H1 (cell line): ENCODE results near the gene DAPK2. TPM values are rescaled to one million over a fixed set of nuclear protein-coding genes. Genes with fewer than 3 reads are reported as not detected.

Experiments
- BRCA1 ChIP-seq: IDR thresholded peaks from 2 replicates; pipeline ENCODE4 v1.6.1; 2012; ENCODE audit warnings: low read depth, low read length, improper control_type of control experiment
- RFX5 ChIP-seq: IDR thresholded peaks from 2 replicates; pipeline ENCODE4 v1.6.1; 2011; ENCODE audit warnings: low read depth, low read length, improper control_type of control experiment, borderline replicate concordance
- RXRA ChIP-seq: IDR thresholded peaks from 2 replicates; pipeline ENCODE4 v1.6.1; 2011; ENCODE audit warnings: low read depth, mild to moderate bottlenecking, low read length, moderate library complexity; ENCODE audit not compliant: insufficient read depth
- polyA plus RNA-seq, 7 experiments: library from polyadenylated mRNA; depleted of rRNA in 3 of 7; stranded (reverse) in 5 of 7; unstranded in 2 of 7; fragments of >200 nt in 5 of 7; fragments of 200-250 nt in 2 of 7; gene quantifications; 1 replicate in 5 of 7; 2 replicates in 1 of 7; 4 replicates in 1 of 7; pipeline versions ENCODE4 v1.2.1 to v1.2.3, GENCODE V29; 2011 to 2013; ENCODE audit warnings: missing spikeins in 2 of 7, mixed read lengths in 2 of 7
- total RNA-seq: library from RNA; stranded (reverse); fragmentation: NEBNext Ultra II Directional; extraction: Animal tissue kit (Norgen Biotek cat#: 25700); gene quantifications from 2 replicates; pipeline ENCODE4 v1.2.1, GENCODE V29; 2021
- TF ChIP-seq, protein P1 (sequence below): fragments of 300-600 bp; sonication (generic); IDR thresholded peaks from 2 replicates; pipeline ENCODE4 v1.7.1; 2012; ENCODE audit warnings: low read length, moderate library complexity, mild to moderate bottlenecking, inconsistent platforms; ENCODE audit not compliant: insufficient replicate concordance
- TF ChIP-seq, protein P2 (sequence below), 3 experiments: IDR thresholded peaks; 1 replicate in 2 of 3; 2 replicates in 1 of 3; pipeline versions ENCODE4 v1.5.1 to v1.6.1; 2011; ENCODE audit warnings: low read length in 3 of 3, mild to moderate bottlenecking in 3 of 3, inconsistent platforms in 2 of 3, low read depth in 1 of 3, moderate library complexity in 1 of 3; ENCODE audit not compliant: insufficient read depth in 1 of 3; ENCODE audit errors: control extremely low read depth in 1 of 3

Gene DAPK2
- total and polyA plus RNA-seq, 2 of the 8 experiments (the other 6 are each of a cell fraction or from before 2014, with no cell fraction given), result 1.8 to 2.9 TPM

DNA sequence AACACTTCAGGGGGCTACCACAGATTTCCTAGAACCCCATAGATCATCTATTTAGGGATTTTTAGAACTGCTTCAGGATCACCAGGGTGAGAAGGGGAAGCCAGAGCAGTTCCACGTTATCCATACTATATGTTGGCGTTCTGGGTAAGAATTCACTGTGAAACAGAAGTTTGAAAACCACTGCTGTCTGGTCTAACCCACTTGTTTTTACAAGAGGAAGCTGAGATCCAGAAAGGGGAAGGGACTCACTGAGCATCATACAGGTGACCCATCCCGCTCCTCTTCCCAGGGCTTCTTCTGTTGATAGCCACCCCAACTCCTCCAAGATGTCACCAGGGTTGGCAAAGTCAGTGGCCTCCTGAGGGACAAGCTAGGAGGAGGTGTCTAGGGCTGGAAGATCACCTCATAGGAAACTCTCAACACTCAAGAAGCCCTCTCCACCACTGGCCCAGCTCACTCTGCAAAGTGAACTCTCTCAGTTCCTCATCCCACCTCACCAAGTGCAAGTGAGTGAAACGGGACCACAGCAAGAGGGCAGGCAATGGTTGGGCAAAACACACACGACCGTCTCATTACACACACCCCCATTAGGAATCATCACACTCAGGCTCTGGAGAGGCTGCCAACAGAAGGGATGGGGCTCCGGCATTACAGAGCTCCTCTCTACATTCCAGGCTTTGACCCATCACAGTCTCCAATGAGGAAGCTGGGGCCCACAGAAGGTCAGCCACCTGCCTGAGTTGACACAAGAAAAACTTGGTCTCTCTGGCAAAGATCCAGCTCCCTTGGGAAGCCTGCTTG, 1.8 kb downstream of the DAPK2 start (continued):
- TF ChIP-seq, protein P1, sequence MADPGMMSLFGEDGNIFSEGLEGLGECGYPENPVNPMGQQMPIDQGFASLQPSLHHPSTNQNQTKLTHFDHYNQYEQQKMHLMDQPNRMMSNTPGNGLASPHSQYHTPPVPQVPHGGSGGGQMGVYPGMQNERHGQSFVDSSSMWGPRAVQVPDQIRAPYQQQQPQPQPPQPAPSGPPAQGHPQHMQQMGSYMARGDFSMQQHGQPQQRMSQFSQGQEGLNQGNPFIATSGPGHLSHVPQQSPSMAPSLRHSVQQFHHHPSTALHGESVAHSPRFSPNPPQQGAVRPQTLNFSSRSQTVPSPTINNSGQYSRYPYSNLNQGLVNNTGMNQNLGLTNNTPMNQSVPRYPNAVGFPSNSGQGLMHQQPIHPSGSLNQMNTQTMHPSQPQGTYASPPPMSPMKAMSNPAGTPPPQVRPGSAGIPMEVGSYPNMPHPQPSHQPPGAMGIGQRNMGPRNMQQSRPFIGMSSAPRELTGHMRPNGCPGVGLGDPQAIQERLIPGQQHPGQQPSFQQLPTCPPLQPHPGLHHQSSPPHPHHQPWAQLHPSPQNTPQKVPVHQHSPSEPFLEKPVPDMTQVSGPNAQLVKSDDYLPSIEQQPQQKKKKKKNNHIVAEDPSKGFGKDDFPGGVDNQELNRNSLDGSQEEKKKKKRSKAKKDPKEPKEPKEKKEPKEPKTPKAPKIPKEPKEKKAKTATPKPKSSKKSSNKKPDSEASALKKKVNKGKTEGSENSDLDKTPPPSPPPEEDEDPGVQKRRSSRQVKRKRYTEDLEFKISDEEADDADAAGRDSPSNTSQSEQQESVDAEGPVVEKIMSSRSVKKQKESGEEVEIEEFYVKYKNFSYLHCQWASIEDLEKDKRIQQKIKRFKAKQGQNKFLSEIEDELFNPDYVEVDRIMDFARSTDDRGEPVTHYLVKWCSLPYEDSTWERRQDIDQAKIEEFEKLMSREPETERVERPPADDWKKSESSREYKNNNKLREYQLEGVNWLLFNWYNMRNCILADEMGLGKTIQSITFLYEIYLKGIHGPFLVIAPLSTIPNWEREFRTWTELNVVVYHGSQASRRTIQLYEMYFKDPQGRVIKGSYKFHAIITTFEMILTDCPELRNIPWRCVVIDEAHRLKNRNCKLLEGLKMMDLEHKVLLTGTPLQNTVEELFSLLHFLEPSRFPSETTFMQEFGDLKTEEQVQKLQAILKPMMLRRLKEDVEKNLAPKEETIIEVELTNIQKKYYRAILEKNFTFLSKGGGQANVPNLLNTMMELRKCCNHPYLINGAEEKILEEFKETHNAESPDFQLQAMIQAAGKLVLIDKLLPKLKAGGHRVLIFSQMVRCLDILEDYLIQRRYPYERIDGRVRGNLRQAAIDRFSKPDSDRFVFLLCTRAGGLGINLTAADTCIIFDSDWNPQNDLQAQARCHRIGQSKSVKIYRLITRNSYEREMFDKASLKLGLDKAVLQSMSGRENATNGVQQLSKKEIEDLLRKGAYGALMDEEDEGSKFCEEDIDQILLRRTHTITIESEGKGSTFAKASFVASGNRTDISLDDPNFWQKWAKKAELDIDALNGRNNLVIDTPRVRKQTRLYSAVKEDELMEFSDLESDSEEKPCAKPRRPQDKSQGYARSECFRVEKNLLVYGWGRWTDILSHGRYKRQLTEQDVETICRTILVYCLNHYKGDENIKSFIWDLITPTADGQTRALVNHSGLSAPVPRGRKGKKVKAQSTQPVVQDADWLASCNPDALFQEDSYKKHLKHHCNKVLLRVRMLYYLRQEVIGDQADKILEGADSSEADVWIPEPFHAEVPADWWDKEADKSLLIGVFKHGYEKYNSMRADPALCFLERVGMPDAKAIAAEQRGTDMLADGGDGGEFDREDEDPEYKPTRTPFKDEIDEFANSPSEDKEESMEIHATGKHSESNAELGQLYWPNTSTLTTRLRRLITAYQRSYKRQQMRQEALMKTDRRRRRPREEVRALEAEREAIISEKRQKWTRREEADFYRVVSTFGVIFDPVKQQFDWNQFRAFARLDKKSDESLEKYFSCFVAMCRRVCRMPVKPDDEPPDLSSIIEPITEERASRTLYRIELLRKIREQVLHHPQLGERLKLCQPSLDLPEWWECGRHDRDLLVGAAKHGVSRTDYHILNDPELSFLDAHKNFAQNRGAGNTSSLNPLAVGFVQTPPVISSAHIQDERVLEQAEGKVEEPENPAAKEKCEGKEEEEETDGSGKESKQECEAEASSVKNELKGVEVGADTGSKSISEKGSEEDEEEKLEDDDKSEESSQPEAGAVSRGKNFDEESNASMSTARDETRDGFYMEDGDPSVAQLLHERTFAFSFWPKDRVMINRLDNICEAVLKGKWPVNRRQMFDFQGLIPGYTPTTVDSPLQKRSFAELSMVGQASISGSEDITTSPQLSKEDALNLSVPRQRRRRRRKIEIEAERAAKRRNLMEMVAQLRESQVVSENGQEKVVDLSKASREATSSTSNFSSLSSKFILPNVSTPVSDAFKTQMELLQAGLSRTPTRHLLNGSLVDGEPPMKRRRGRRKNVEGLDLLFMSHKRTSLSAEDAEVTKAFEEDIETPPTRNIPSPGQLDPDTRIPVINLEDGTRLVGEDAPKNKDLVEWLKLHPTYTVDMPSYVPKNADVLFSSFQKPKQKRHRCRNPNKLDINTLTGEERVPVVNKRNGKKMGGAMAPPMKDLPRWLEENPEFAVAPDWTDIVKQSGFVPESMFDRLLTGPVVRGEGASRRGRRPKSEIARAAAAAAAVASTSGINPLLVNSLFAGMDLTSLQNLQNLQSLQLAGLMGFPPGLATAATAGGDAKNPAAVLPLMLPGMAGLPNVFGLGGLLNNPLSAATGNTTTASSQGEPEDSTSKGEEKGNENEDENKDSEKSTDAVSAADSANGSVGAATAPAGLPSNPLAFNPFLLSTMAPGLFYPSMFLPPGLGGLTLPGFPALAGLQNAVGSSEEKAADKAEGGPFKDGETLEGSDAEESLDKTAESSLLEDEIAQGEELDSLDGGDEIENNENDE, result no peak
- no peak for TF ChIP-seq RFX5
- TF ChIP-seq, protein P2, sequence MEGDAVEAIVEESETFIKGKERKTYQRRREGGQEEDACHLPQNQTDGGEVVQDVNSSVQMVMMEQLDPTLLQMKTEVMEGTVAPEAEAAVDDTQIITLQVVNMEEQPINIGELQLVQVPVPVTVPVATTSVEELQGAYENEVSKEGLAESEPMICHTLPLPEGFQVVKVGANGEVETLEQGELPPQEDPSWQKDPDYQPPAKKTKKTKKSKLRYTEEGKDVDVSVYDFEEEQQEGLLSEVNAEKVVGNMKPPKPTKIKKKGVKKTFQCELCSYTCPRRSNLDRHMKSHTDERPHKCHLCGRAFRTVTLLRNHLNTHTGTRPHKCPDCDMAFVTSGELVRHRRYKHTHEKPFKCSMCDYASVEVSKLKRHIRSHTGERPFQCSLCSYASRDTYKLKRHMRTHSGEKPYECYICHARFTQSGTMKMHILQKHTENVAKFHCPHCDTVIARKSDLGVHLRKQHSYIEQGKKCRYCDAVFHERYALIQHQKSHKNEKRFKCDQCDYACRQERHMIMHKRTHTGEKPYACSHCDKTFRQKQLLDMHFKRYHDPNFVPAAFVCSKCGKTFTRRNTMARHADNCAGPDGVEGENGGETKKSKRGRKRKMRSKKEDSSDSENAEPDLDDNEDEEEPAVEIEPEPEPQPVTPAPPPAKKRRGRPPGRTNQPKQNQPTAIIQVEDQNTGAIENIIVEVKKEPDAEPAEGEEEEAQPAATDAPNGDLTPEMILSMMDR (IDR thresholded peaks at IDR 0.05; ENCODE audit: control extremely low read depth in 1 of 3, insufficient read depth in 1 of 3, low read depth in 1 of 3, low read length in 3 of 3), result no peak
- TF ChIP-seq RXRA, result no peak
- TF ChIP-seq BRCA1, result no peak
